WTC11 (cell line): ENCODE data around the gene INKA2. TPM values are rescaled to one million over a fixed set of nuclear protein-coding genes. Genes with fewer than 3 reads are reported as not detected.

Experiments used
- ATAC-seq: fragments of 200-7000 bp; cut with Tn5 transposase; 2 replicates; pipeline ENCODE4 v1.10.0; 2021; ENCODE audit warnings: mild to moderate bottlenecking, moderate library complexity
- CTCF ChIA-PET: fragments of 300-600 bp; sonication (Branson Sonifier 250); formaldehyde crosslinking; loops from one replicate; lab custom pipeline; 2021; ENCODE audit warnings: antibody characterized with exemption; lab: Charles Lee
- POLR2A ChIA-PET: fragments of 350-600 bp; sonication (Branson Sonifier 250); formaldehyde crosslinking; loops from one replicate; lab custom pipeline; 2021; ENCODE audit warnings: antibody characterized with exemption; lab: Charles Lee
- DNase-seq: peaks from one replicate; pipeline ENCODE4 v3.0.0; 2021; ENCODE audit warnings: low spot score
- H3K27ac Mint-ChIP-seq: 2 replicates; pipeline ENCODE4 v1.8.0; 2021; ENCODE audit warnings: mixed read lengths
- H3K27me3 Mint-ChIP-seq: 2 replicates; pipeline ENCODE4 v1.8.0; 2021; ENCODE audit warnings: low read depth, mild to moderate bottlenecking, moderate library complexity, mixed read lengths
- H3K36me3 Mint-ChIP-seq: 2 replicates; pipeline ENCODE4 v1.8.0; 2021; ENCODE audit warnings: mixed read lengths
- H3K4me1 Mint-ChIP-seq: 2 replicates; pipeline ENCODE4 v1.8.0; 2022; ENCODE audit warnings: mixed read lengths
- H3K4me3 Mint-ChIP-seq: 2 replicates; pipeline ENCODE4 v1.8.0; 2021; ENCODE audit warnings: mild to moderate bottlenecking, moderate library complexity, mixed read lengths
- H3K9me3 Mint-ChIP-seq: 2 replicates; pipeline ENCODE4 v1.8.0; 2021; ENCODE audit warnings: mixed read lengths
- ARID4B ChIP-seq: sonication (generic); formaldehyde crosslinking; IDR thresholded peaks from 2 replicates; pipeline ENCODE4 v1.8.0; 2023; ENCODE audit warnings: missing genetic modification reagents, mild to moderate bottlenecking, borderline replicate concordance
- E2F5 ChIP-seq: sonication (generic); formaldehyde crosslinking; IDR thresholded peaks from 2 replicates; pipeline ENCODE4 v1.8.1; 2022; ENCODE audit warnings: mild to moderate bottlenecking, moderate library complexity, missing genetic modification reagents
- ESRRA ChIP-seq: sonication (generic); formaldehyde crosslinking; IDR thresholded peaks from 2 replicates; pipeline ENCODE4 v1.8.1; 2022; ENCODE audit warnings: mild to moderate bottlenecking, missing genetic modification reagents, borderline replicate concordance
- MLX ChIP-seq: sonication (generic); formaldehyde crosslinking; IDR thresholded peaks from 2 replicates; pipeline ENCODE4 v1.8.1; 2023; ENCODE audit warnings: mild to moderate bottlenecking, missing genetic modification reagents, moderate library complexity
- MYBL2 ChIP-seq: sonication (generic); formaldehyde crosslinking; IDR thresholded peaks from 2 replicates; pipeline ENCODE4 v1.8.1; 2023; ENCODE audit warnings: mild to moderate bottlenecking, moderate library complexity, missing genetic modification reagents
- TEAD1 ChIP-seq: sonication (generic); formaldehyde crosslinking; IDR thresholded peaks from 2 replicates; pipeline ENCODE4 v1.8.0; 2022; ENCODE audit warnings: mild to moderate bottlenecking, missing genetic modification reagents
- TEAD4 ChIP-seq: sonication (generic); formaldehyde crosslinking; IDR thresholded peaks from 2 replicates; pipeline ENCODE4 v1.8.0; 2022; ENCODE audit warnings: mild to moderate bottlenecking, missing genetic modification reagents
- USF1 ChIP-seq: sonication (generic); formaldehyde crosslinking; IDR thresholded peaks from 2 replicates; pipeline ENCODE4 v1.8.0; 2022; ENCODE audit warnings: mild to moderate bottlenecking, missing genetic modification reagents
- total RNA-seq: library from RNA; stranded (reverse); gene quantifications from 3 replicates; pipeline ENCODE4 v1.2.3, GENCODE V29; 2021
- TF ChIP-seq, protein P1 (sequence below): sonication (generic); formaldehyde crosslinking; conservative IDR thresholded peaks from 2 replicates; pipeline ENCODE4 v1.8.1; 2023; ENCODE audit warnings: mild to moderate bottlenecking, low read depth, missing genetic modification reagents, moderate library complexity
- TF ChIP-seq, protein P2 (sequence below): sonication (generic); formaldehyde crosslinking; IDR thresholded peaks from 2 replicates; pipeline ENCODE4 v1.8.0; 2022; ENCODE audit warnings: mild to moderate bottlenecking, missing genetic modification reagents
- TF ChIP-seq, protein P3 (sequence below): sonication (generic); formaldehyde crosslinking; IDR thresholded peaks from 2 replicates; pipeline ENCODE4 v1.8.0; 2022; ENCODE audit warnings: mild to moderate bottlenecking, missing genetic modification reagents
- TF ChIP-seq, protein P4 (sequence below): sonication (generic); formaldehyde crosslinking; IDR thresholded peaks from 2 replicates; pipeline ENCODE4 v1.8.1; 2023; ENCODE audit warnings: mild to moderate bottlenecking, missing genetic modification reagents
- TF ChIP-seq, protein P5 (sequence below): sonication (generic); formaldehyde crosslinking; IDR thresholded peaks from 2 replicates; pipeline ENCODE4 v1.8.1; 2022; ENCODE audit warnings: low read depth, mild to moderate bottlenecking, moderate library complexity, missing genetic modification reagents, borderline replicate concordance

Gene INKA2
- total RNA-seq, 1 experiment from 2014 or later, result 20.1 TPM

GRCh38 chr1:111702504-111703050 is 36.6 kb downstream of the INKA2 start (continued):
- TF ChIP-seq, protein P1, sequence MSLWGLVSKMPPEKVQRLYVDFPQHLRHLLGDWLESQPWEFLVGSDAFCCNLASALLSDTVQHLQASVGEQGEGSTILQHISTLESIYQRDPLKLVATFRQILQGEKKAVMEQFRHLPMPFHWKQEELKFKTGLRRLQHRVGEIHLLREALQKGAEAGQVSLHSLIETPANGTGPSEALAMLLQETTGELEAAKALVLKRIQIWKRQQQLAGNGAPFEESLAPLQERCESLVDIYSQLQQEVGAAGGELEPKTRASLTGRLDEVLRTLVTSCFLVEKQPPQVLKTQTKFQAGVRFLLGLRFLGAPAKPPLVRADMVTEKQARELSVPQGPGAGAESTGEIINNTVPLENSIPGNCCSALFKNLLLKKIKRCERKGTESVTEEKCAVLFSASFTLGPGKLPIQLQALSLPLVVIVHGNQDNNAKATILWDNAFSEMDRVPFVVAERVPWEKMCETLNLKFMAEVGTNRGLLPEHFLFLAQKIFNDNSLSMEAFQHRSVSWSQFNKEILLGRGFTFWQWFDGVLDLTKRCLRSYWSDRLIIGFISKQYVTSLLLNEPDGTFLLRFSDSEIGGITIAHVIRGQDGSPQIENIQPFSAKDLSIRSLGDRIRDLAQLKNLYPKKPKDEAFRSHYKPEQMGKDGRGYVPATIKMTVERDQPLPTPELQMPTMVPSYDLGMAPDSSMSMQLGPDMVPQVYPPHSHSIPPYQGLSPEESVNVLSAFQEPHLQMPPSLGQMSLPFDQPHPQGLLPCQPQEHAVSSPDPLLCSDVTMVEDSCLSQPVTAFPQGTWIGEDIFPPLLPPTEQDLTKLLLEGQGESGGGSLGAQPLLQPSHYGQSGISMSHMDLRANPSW (CRISPR knock-in tag), result no peak
- TF ChIP-seq MLX (CRISPR knock-in tag), result no peak

GRCh38 chr1:111699268-111699667 is 39.9 kb downstream of the INKA2 start:
- no peaks in the 10 kb centered on the region for H3K4me1 Mint-ChIP-seq
- H3K36me3 Mint-ChIP-seq, result peaks cover 19% of the 10 kb centered on the region
- ChIA-PET POLR2A (no interaction called here), CTCF (interaction anchor here (2.7 kb wide), 1 partner anchor 191 kb away, joined by 11 read pairs; no protein-coding TSS in a partner anchor)
- DNase-seq, result no peak
- no peaks in the 10 kb centered on the region for H3K9me3 Mint-ChIP-seq
- H3K27ac Mint-ChIP-seq, result no peak overlapping the region
- TF ChIP-seq, protein P2, sequence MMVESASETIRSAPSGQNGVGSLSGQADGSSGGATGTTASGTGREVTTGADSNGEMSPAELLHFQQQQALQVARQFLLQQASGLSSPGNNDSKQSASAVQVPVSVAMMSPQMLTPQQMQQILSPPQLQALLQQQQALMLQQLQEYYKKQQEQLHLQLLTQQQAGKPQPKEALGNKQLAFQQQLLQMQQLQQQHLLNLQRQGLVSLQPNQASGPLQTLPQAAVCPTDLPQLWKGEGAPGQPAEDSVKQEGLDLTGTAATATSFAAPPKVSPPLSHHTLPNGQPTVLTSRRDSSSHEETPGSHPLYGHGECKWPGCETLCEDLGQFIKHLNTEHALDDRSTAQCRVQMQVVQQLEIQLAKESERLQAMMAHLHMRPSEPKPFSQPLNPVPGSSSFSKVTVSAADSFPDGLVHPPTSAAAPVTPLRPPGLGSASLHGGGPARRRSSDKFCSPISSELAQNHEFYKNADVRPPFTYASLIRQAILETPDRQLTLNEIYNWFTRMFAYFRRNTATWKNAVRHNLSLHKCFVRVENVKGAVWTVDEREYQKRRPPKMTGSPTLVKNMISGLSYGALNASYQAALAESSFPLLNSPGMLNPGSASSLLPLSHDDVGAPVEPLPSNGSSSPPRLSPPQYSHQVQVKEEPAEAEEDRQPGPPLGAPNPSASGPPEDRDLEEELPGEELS (CRISPR knock-in tag), result no peak
- TF ChIP-seq, protein P3, sequence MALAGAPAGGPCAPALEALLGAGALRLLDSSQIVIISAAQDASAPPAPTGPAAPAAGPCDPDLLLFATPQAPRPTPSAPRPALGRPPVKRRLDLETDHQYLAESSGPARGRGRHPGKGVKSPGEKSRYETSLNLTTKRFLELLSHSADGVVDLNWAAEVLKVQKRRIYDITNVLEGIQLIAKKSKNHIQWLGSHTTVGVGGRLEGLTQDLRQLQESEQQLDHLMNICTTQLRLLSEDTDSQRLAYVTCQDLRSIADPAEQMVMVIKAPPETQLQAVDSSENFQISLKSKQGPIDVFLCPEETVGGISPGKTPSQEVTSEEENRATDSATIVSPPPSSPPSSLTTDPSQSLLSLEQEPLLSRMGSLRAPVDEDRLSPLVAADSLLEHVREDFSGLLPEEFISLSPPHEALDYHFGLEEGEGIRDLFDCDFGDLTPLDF (CRISPR knock-in tag), result no peak
- no peak for TF ChIP-seq MYBL2 (CRISPR knock-in tag)
- TF ChIP-seq, protein P4, sequence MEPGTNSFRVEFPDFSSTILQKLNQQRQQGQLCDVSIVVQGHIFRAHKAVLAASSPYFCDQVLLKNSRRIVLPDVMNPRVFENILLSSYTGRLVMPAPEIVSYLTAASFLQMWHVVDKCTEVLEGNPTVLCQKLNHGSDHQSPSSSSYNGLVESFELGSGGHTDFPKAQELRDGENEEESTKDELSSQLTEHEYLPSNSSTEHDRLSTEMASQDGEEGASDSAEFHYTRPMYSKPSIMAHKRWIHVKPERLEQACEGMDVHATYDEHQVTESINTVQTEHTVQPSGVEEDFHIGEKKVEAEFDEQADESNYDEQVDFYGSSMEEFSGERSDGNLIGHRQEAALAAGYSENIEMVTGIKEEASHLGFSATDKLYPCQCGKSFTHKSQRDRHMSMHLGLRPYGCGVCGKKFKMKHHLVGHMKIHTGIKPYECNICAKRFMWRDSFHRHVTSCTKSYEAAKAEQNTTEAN (CRISPR knock-in tag), result no peak
- TF ChIP-seq USF1 (CRISPR knock-in tag), result no peak
- TF ChIP-seq ESRRA, result no peak
- no peak overlapping the region for H3K4me3 Mint-ChIP-seq
- no peak for ATAC-seq
- H3K27me3 Mint-ChIP-seq, result no peaks in the 10 kb centered on the region

DNA sequence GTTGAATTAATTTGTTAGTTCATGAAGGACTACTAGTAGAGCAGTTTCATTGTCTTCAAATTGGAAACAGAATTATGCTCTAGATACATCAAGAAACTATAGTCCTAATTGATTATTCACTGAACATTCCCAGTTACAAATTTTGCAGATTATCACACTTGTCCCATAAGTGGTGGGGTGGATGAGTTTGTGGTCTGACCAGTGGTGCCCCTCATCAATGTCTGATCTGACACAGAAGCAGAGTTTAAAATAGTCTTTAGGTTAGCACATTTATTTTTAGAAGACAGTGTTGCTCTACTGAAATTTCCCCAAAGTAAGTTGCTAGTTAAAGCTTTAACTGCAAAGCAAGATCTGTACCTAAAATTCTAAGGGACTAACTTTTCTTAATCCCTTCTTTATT is 42.9 kb downstream of the INKA2 start:
- no peaks in the 10 kb centered on the region for H3K27me3 Mint-ChIP-seq
- DNase-seq (no peak), ATAC-seq (no peak)
- POLR2A ChIA-PET, result no interaction called here
- peaks cover 13% of the 10 kb centered on the region for H3K36me3 Mint-ChIP-seq
- CTCF ChIA-PET, result no interaction called here
- no peaks in the 10 kb centered on the region for H3K4me1 Mint-ChIP-seq
- H3K4me3 Mint-ChIP-seq, result no peak overlapping the region
- H3K27ac Mint-ChIP-seq, result no peak overlapping the region
- no peaks in the 10 kb centered on the region for H3K9me3 Mint-ChIP-seq
- TF ChIP-seq TEAD1 (no peak), TEAD4 (CRISPR knock-in tag) (no peak), E2F5 (no peak), USF1 (CRISPR knock-in tag) (no peak), ARID4B (CRISPR knock-in tag) (no peak)
- TF ChIP-seq, protein P5, sequence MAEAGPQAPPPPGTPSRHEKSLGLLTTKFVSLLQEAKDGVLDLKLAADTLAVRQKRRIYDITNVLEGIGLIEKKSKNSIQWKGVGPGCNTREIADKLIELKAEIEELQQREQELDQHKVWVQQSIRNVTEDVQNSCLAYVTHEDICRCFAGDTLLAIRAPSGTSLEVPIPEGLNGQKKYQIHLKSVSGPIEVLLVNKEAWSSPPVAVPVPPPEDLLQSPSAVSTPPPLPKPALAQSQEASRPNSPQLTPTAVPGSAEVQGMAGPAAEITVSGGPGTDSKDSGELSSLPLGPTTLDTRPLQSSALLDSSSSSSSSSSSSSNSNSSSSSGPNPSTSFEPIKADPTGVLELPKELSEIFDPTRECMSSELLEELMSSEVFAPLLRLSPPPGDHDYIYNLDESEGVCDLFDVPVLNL (CRISPR knock-in tag), result no peak
